Loucy (cell line): ENCODE data around the gene ZFP30.

Source experiments
- CTCF ChIP-seq: fragments of 200-600 bp; sonication (generic); conservative IDR thresholded peaks from 2 replicates; pipeline ENCODE4 v1.5.1; 2014; ENCODE audit warnings: mild to moderate bottlenecking, antibody characterized with exemption, low read length
- EZH2phosphoT487 ChIP-seq: fragments of 200-600 bp; IDR thresholded peaks from 2 replicates; pipeline ENCODE4 v1.6.1; 2018; ENCODE audit warnings: antibody characterized with exemption, mild to moderate bottlenecking, moderate library complexity, borderline replicate concordance

DNA sequence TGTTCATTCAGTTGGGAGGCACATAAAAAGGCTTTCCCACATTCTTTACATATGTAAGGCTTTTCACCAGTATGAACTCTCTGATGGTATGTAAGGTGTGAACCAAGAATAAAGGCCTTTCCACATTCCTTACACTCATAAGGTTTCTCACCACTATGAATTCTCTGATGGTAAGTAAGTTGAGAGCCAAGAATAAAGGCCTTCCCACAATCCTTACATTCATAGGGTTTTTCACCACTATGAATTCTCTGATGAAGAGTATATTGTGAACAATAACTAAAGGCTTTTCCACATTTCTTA, 89.9 kb downstream of the ZFP30 start:
- no peak for TF ChIP-seq CTCF
- no peak for TF ChIP-seq EZH2phosphoT487
